ENCODE measurements around the gene KLF15.

KLF15 gene

DNA sequence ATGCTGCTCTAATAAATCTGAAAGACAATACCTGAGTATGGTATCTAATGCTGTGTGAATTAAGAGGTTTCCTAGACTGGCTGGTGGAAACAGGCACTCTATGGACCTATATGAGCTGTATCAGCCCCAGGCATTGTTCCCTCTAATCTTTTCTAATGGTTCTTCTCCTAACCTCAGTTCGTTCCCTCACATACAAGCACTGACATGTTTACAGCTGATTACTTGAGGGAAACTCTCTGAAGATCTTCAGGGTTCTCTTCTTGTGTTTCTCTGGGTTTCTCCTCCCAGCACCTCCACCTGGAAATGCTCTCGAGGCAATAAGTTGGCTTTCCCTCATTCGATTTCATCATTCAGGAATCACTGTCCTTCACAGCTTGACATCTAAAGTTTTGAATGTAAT lies 52.9 kb downstream of the KLF15 start:
- no peak for DNase-seq

DNA sequence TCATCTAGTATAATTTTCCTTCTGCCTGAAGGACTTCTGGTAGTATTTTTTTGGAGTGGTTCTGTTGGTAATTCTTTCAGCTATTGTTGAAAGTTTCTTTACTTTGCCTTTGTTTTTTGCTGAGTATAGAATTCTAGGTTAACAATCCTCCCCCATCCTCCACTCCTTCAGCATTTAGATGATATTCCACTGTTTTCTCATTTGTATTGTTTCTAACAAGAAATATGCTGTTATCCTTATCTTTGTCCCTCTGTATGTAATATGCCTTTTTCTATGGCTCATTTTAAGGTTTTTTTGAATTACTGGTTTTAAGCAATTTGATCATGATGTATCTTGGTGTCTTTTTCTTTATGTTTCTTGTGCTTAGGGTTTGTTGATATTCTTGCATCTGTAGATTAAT lies 53.9 kb downstream of the KLF15 start:
- DNase-seq, result no peak

DNA sequence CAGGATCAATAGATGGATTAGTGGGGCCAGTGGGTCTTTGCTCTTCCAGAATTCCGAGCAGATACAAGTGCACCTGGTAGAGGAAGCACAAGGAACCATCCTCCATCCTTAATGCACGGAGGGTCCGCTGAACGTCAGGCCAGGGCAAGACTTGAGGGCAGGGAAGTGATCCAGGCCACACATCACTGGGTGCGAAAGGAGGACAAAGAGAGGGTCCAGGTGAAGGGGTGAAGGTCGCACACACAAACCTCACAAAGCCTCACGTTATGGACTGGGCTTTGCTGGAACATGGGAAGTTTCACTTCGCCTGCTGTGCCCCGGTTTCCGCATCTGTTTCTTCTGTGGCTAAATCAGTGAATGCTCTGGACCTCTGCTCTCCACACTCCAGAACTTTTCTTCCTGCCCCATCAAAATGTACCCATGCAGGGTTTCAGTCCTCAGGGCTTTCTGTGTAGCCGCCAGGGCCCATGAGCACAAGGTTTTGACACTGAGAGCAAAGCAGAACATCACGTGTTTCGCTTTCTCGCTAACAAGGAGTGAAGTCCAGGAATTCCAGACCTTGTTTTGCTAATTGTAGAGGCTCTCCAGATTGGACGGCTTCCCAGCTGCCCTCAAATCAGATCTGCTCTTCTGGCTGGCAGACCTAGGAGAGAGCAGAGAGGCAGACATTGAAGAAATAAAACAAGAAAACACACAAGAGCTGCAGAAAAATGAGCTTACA lies 56.3 kb downstream of the KLF15 start:
- peak in 2 of 14 donors; percentile 11 to 34 for DNase-seq

DNA sequence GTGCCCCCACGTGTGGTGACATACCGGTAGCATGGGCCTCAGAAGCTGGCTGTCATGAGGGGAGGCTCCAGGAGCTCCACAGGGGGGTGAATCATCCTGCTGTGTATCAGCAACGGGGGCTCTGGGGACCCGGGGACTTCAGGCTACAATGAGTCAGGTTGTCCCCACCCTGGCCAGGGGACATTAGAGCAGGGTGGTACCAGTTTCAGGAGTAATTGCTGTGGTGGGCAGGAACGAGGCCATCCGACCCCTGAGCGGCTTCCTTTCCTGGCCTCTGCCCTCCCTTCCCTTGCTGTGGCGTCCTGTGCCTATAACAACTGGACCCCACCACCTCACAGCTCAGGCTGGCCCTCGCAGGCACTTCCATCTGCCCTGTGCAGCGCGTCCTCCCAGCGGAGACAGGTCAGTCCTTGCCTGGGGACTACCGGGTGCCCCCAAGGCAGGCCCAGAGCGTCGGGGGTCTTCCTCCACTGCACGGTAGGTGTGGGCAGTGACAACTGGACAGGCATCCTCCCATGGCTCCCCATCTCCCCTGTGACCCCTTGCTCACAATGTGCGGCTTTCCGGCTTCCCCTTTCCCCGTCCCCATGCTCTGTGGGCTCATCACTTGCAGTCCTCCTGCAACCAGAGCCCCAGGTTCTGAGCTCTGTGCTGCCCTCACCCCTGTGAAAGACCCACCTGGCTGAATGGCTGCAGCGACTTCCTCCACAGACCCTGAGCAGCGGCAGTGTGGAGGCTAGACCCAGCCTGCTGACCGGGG lies 57.0 kb downstream of the KLF15 start:
- DNase-seq, result no peak

DNA sequence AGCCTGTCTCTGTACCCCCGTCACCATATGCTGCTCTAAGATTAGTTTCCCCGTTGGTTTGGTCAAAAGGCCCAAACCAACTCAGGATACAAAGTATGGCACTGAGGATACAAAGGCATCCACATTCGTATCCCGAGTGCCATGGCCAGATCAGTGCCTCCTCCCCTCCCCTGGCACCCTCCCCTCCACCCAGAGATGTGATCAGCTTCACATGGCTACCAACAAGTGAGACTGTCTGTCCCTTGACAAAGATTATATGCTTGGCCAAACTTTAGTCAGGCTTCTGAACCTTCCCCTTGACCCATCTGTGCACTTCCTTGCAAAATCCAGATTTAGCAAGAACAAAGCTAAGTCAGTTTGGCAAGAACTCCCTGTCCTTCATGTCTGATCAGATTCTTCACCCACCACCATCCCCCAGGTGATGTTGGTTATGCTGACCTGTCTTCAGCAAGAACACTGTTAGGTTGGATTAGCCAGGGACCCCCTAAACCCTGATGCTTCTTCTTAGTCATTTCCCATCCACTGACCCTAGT lies 61.7 kb downstream of the KLF15 start:
- DNase-seq, result no peak

DNA sequence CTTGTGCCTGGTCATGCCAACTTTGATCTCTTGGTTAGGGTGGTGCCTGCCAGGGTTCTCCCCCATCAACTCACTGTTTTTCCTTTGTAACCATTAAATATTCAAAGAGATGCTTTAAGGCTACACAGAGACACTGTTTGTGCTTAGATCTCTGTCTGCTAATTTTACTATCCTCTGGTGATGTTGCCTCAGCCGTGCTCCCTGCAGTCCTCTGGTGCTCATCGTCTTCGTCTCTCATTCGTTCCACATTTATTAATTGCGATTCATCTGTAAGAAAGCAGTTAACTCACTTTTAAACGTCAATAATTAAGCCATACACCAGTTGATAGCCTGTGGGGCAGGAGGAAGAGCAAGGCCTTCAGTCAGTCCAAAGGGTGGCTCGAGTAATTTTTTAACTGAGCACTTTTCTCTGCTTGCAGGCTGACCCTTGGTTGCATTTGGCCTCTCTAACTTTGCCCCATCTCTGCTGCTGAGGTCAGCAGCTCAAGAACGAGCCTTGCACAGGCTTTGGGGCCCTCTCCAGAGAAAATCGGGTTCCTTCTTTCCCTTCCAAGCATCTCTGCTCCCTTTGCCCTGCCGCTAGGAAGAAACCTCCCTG lies 62.9 kb downstream of the KLF15 start:
- DNase-seq, result no peak

DNA sequence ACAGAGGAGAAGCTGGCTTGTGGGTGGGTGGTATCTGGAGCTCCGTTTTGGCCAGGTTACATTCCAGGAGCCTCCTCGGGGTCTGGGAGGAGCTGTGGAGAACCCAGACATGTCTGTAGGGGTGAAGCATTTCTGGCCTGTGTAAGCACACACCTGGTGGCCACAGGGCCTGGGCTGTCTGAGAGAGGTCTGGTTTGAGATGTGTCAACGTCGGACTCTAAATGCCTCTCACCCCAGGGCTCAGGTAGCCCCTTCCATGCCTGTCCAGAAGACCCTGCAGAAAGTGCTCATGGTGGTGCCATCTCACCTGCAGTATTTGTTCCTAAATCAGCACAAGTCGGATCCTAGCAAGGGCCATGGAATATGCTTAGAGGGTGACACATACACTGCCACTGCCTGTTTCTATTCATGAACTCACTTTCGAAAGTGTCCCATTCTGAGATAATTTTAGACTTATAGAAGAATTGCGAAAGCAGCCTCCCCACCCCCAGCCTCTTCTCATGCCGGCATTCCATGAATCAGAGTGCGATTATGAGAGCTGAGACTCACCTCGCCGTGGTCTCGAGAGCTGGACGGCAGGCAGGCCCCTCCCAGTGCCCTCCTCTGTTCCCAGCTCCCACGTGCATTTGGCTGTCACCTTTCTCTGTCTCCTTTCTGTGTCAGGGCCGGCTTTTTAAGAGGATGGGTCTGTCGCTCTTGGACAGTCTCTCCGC lies 63.7 kb downstream of the KLF15 start:
- DNase-seq, result no peak

All from C1 segment of cervical spinal cord (tissue), 14 donors.